ENCODE data around the gene SEMA3A.

SEMA3A gene

GRCh38 chr7:84122582-84123360, 71.8 kb downstream of the SEMA3A start:
- H3K4me3 ChIP-seq (ENCODE audit: low read depth, low read length) = no peak overlapping the region
- TF ChIP-seq, protein P1, sequence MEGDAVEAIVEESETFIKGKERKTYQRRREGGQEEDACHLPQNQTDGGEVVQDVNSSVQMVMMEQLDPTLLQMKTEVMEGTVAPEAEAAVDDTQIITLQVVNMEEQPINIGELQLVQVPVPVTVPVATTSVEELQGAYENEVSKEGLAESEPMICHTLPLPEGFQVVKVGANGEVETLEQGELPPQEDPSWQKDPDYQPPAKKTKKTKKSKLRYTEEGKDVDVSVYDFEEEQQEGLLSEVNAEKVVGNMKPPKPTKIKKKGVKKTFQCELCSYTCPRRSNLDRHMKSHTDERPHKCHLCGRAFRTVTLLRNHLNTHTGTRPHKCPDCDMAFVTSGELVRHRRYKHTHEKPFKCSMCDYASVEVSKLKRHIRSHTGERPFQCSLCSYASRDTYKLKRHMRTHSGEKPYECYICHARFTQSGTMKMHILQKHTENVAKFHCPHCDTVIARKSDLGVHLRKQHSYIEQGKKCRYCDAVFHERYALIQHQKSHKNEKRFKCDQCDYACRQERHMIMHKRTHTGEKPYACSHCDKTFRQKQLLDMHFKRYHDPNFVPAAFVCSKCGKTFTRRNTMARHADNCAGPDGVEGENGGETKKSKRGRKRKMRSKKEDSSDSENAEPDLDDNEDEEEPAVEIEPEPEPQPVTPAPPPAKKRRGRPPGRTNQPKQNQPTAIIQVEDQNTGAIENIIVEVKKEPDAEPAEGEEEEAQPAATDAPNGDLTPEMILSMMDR (IDR thresholded peaks at IDR 0.05; ENCODE audit: low read depth, low read length) = no peak
- DNase-seq (ENCODE audit: low read depth, low spot score) = no peak
- in situ Hi-C loops (cut with HindIII; ENCODE audit: low sequenced_read_pairs) = no loop called here

- no peak overlapping the region for H3K4me3 ChIP-seq (ENCODE audit: low read depth, low read length)
- DNase-seq (ENCODE audit: low read depth, low spot score) = no peak
- TF ChIP-seq, protein P1 (IDR thresholded peaks at IDR 0.05; ENCODE audit: low read depth, low read length) = no peak
- in situ Hi-C loops (cut with HindIII; ENCODE audit: low sequenced_read_pairs) = no loop called here
Observed at GRCh38 chr7:84117304-84117703, 77.3 kb downstream of the SEMA3A start.

DNA sequence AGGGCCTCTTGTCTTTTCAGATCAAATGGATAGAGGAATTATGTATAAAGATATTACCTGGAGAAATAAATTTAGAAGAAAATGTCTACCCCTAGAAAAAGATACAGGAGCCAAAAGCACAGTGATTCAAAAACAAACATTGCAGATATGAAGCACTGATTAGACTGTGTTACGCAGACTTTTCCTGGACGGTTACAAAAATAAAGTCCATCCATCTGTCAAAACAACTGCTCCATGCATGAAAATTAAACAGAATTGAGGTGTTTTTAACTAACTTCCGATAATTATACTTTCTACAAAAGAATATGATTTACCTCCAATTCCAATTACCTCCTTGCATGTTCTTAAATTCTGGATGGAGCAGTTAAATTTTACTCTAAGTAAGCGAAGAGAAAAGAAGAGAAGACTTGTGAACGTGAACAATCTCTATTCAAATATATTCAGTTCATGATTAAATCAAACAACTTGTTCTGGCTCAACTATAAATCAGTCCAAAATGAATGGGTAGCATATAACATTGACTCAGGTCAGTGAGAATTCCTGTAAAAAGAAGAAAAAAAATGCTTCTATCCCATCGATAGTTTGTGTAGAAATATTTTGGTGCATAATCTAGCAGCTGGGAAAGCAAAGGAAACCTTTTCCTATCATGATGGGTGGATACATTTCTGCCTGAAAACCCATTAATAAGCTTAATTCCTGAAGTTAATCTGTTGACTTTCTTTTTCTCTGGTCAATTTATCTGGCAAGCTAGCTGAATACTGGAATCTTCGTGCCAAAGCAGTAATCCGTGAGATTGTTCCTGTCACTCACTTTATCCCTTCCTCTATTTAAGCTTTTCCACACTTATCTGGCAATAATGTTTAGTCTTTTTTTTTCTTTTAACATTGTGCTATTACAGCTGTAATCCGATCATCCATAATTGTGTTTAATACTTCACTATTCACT, 80.4 kb downstream of the SEMA3A start:
- TF ChIP-seq, protein P1 (IDR thresholded peaks at IDR 0.05; ENCODE audit: low read depth, low read length) = no peak
- in situ Hi-C loops (cut with HindIII; ENCODE audit: low sequenced_read_pairs) = no loop called here
- H3K4me3 ChIP-seq (ENCODE audit: low read depth, low read length) = no peak overlapping the region
- DNase-seq (ENCODE audit: low read depth, low spot score) = peak; percentile 5

GRCh38 chr7:84113286-84113685, 81.3 kb downstream of the SEMA3A start:
- peak; percentile 33 for DNase-seq (ENCODE audit: low read depth, low spot score)
- H3K4me3 ChIP-seq (ENCODE audit: low read depth, low read length) = no peak overlapping the region
- in situ Hi-C loops (cut with HindIII; ENCODE audit: low sequenced_read_pairs) = no loop called here
- TF ChIP-seq, protein P1 (IDR thresholded peaks at IDR 0.05; ENCODE audit: low read depth, low read length) = no peak

- DNase-seq (ENCODE audit: low read depth, low spot score) = no peak
- TF ChIP-seq, protein P1 (IDR thresholded peaks at IDR 0.05; ENCODE audit: low read depth, low read length) = no peak
- in situ Hi-C loops (cut with HindIII; ENCODE audit: low sequenced_read_pairs) = no loop called here
- no peak overlapping the region for H3K4me3 ChIP-seq (ENCODE audit: low read depth, low read length)
Observed at GRCh38 chr7:84112771-84113170, 81.8 kb downstream of the SEMA3A start.

DNA sequence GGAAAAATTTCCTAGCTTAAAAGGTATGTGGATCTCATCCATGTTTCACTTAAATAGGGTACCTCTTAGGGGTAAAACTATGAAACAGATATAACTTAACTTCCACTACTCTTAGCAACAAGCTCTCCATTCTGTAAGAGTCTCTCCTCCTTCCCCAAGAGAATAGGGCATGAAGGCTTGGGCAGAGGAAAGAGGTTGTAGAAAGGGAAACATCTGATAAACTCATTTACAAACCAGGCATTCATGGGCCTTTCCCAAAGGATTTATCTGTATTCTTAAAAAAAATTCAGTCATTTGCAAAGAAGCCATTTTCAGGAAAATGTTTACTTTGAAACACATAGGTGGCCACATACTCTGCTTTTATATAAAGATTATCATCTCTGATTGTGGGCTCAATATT, 82.7 kb downstream of the SEMA3A start:
- TF ChIP-seq, protein P1 (IDR thresholded peaks at IDR 0.05; ENCODE audit: low read depth, low read length) = no peak
- H3K4me3 ChIP-seq (ENCODE audit: low read depth, low read length) = no peak overlapping the region
- DNase-seq (ENCODE audit: low read depth, low spot score) = no peak
- in situ Hi-C loops (cut with HindIII; ENCODE audit: low sequenced_read_pairs) = no loop called here

All from astrocyte of the spinal cord (primary cell).